Endothelial cell of umbilical vein (primary cell): Measurements from ENCODE around the gene GPR78. TPM values are rescaled to one million over a fixed set of nuclear protein-coding genes. Genes with fewer than 3 reads are reported as not detected.

ENCODE experiments used
- BruUV-seq: library from RNA; stranded (reverse); fragments of 400-500 nt; replicated peaks from 2 replicates; lab custom pipeline; 2021; lab: Mats Ljungman, UMichigan
- CTCF ChIA-PET: fragments of 300-600, 350-600 bp; sonication (Branson Sonifier 250); formaldehyde crosslinking; loops from one replicate; lab custom pipeline; 2021; ENCODE audit warnings: antibody characterized with exemption, inconsistent platforms; lab: Charles Lee
- POLR2A ChIA-PET: fragments of 300-600, 350-600 bp; sonication (Branson Sonifier 250); formaldehyde crosslinking; loops from one replicate; lab custom pipeline; 2021; ENCODE audit warnings: antibody characterized with exemption, inconsistent platforms; lab: Charles Lee
- DNase-seq: peaks from one replicate; pipeline ENCODE4 v3.0.0-alpha.2; 2011; ENCODE audit warnings: low read depth, low spot score
- FAIRE-seq: peaks from 2 replicates; lab custom pipeline; 2011; peaks lifted over from hg19 to GRCh38; lab: Jason Lieb, UNC
- H2AFZ ChIP-seq: 2 replicates; pipeline ENCODE4 v1.6.0; 2012; ENCODE audit warnings: low read depth, low read length, control low read depth, inconsistent platforms
- H3K27ac ChIP-seq: 2 replicates; pipeline ENCODE4 v1.5.1; 2011; ENCODE audit warnings: low read depth, mild to moderate bottlenecking, control low read depth, low read length, moderate library complexity; ENCODE audit not compliant: insufficient read depth
- H3K27me3 ChIP-seq, 2 experiments: 2 replicates each; pipeline versions ENCODE4 v1.6.0 to v1.6.1; 2011; ENCODE audit warnings: low read length in 2 of 2, mixed read lengths in 1 of 2; ENCODE audit not compliant: control insufficient read depth in 2 of 2, insufficient read depth in 2 of 2
- H3K36me3 ChIP-seq, 2 experiments: 2 replicates in 1 of 2; 3 replicates in 1 of 2; pipeline ENCODE4 v1.5.1; 2011; ENCODE audit warnings: low read length in 2 of 2, mild to moderate bottlenecking in 1 of 2, moderate library complexity in 1 of 2; ENCODE audit not compliant: control insufficient read depth in 2 of 2, insufficient read depth in 2 of 2; ENCODE audit errors: extremely low read depth in 1 of 2
- H3K4me1 ChIP-seq: 3 replicates; pipeline ENCODE4 v1.5.1; 2011; ENCODE audit warnings: mild to moderate bottlenecking, low read length; ENCODE audit not compliant: control insufficient read depth, insufficient read depth; ENCODE audit errors: extremely low read depth
- H3K4me2 ChIP-seq: 2 replicates; pipeline ENCODE4 v1.6.1; 2011; ENCODE audit warnings: low read length, control low read depth, mixed read lengths; ENCODE audit not compliant: insufficient read depth
- H3K4me3 ChIP-seq, 3 experiments: fragments of 200-600 bp in 1 of 3; sonication (generic), shearing (Covaris generic) in 1 of 3; replicated peaks in 1 of 3; 2 replicates each; pipeline ENCODE4 v1.5.1; 2011 to 2016; ENCODE audit warnings: control low read depth in 3 of 3, low read length in 3 of 3, mild to moderate bottlenecking in 2 of 3, inconsistent platforms in 1 of 3, low read depth in 1 of 3, moderate library complexity in 1 of 3; ENCODE audit not compliant: insufficient read depth in 1 of 3
- H3K79me2 ChIP-seq: 2 replicates; pipeline ENCODE4 v1.6.0; 2012; ENCODE audit warnings: low read length, inconsistent platforms; ENCODE audit not compliant: control insufficient read depth, insufficient read depth
- H3K9ac ChIP-seq: replicated peaks from 2 replicates; pipeline ENCODE3; 2011; ENCODE audit warnings: low read length, control low read depth; ENCODE audit not compliant: insufficient read depth; ENCODE audit errors: extremely low read depth
- H3K9me1 ChIP-seq: replicated peaks from 3 replicates; pipeline ENCODE4 v1.6.0; 2011; ENCODE audit warnings: mild to moderate bottlenecking, low read length; ENCODE audit not compliant: control insufficient read depth, insufficient read depth; ENCODE audit errors: extremely low read depth
- H3K9me3 ChIP-seq: replicated peaks from 2 replicates; pipeline ENCODE4 v1.5.1; 2012; ENCODE audit warnings: low read length, inconsistent platforms; ENCODE audit not compliant: control insufficient read depth, insufficient read depth
- H4K20me1 ChIP-seq: replicated peaks from 2 replicates; pipeline ENCODE3; 2011; ENCODE audit warnings: mild to moderate bottlenecking, low read length; ENCODE audit not compliant: control insufficient read depth, insufficient read depth; ENCODE audit errors: extremely low read depth
- EZH2 ChIP-seq: IDR thresholded peaks from 2 replicates; pipeline ENCODE4 v1.6.1; 2012; ENCODE audit warnings: borderline replicate concordance, low read depth, mild to moderate bottlenecking, moderate library complexity, low read length, inconsistent platforms; ENCODE audit not compliant: severe bottlenecking
- FOS ChIP-seq: IDR thresholded peaks from 2 replicates; pipeline ENCODE4 v1.6.1; 2011; ENCODE audit warnings: mild to moderate bottlenecking, low read length, moderate library complexity, borderline replicate concordance; ENCODE audit not compliant: insufficient read depth
- GATA2 ChIP-seq: IDR thresholded peaks from 2 replicates; pipeline ENCODE4 v1.7.0; 2011; ENCODE audit warnings: low read depth, mild to moderate bottlenecking, moderate library complexity, mixed read lengths, low read length; ENCODE audit not compliant: insufficient read length, insufficient read depth
- JUN ChIP-seq: IDR thresholded peaks from 2 replicates; pipeline ENCODE4 v1.6.1; 2011; ENCODE audit warnings: borderline replicate concordance, low read depth; ENCODE audit not compliant: insufficient read length, insufficient read depth
- MYC ChIP-seq: IDR thresholded peaks from one replicate; pipeline ENCODE4 v1.6.1; 2011; ENCODE audit warnings: mild to moderate bottlenecking, low read depth, low read length
- POLR2A ChIP-seq: IDR thresholded peaks from 2 replicates; pipeline ENCODE4 v1.6.1; 2012; ENCODE audit warnings: low read depth, mild to moderate bottlenecking, control low read depth, low read length
- POLR2AphosphoS5 ChIP-seq: IDR thresholded peaks from 2 replicates; pipeline ENCODE4 v1.6.1; 2012; ENCODE audit warnings: low read depth, mild to moderate bottlenecking, control low read depth, low read length, moderate library complexity; ENCODE audit not compliant: insufficient read depth
- dilution Hi-C: fragments of 300-500 bp; cut with MboI; formaldehyde crosslinking; loops from one replicate; pipeline ENCODE4 v1.15.0; 2019; ENCODE audit warnings: low sequenced_read_pairs; ENCODE audit not compliant: extremely low pct_ligation_motif_present
- intact Hi-C: fragments of 100-400 bp; cut with micrococcal nuclease; formaldehyde crosslinking; loops from one replicate; pipeline ENCODE4 v1.10.0; 2022
- polyA plus RNA-seq, 4 experiments: library from polyadenylated mRNA; depleted of rRNA in 3 of 4; stranded (reverse) in 3 of 4; unstranded in 1 of 4; fragments of >200 nt; gene quantifications; 2 replicates each; pipeline versions ENCODE4 v1.2.1 to v1.2.3, GENCODE V29; 2011 to 2012; ENCODE audit warnings: missing spikeins in 1 of 4
- total RNA-seq: library from RNA; stranded (reverse); gene quantifications from 2 replicates; pipeline ENCODE4 v1.2.3, GENCODE V29; 2021
- TF ChIP-seq, protein P1 (sequence below), 2 donors: IDR thresholded peaks; 1 replicate in 1 of 2; 2 replicates in 1 of 2; pipeline ENCODE4 v1.5.1; 2011; ENCODE audit warnings: low read length in 2 of 2, mild to moderate bottlenecking in 2 of 2, moderate library complexity in 2 of 2, control low read depth in 1 of 2, inconsistent platforms in 1 of 2, low read depth in 1 of 2; ENCODE audit not compliant: insufficient read depth in 1 of 2; ENCODE audit errors: extremely low read depth in 1 of 2
- TF ChIP-seq, protein P2 (sequence below): IDR thresholded peaks from 2 replicates; pipeline ENCODE4 v1.6.1; 2011; ENCODE audit not compliant: insufficient read depth, insufficient read length

Gene GPR78
- total and polyA plus RNA-seq, 2 donors (not counting 3 experiments of a cell fraction or from before 2014, with no cell fraction given): not detected

DNA sequence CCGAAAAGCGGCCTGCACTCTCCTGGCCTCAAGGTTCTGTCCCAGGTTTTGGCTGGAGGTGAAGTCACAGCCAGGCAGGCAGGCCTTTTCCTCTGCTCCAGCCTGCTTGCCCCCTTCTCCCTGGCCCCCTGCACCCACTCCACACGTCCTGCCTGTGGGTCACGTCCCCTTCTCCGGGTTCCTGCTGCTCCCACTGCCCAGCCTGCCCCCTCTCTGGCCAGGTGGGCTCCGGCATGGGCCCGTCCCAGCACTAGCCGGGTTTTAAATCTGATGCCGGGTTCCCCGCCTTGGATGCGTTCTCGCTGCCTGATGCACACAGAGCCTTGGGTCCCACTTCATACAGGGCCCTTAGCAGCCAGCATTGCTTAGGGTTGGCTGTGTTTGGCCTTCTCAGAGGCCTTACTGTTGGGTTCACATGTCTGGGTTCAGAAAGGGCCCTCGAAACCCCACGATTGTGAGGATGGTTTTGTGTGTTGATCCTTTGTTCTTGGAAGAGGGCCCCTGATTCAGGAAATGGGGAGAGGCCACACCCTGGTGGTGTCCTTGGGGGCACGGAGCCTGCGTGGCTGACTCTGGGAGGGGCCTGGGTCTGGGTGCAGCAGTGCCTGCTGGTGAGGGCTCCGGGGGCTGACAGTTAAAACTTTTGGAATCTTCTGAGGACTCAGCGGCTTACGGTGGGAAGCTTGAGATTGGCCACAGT, 18.3 kb downstream of the GPR78 start:
- Histone ChIP-seq H3K4me3 (no peak overlapping the region), H3K27ac (no peak overlapping the region), H3K27me3 (peaks cover 6% of the 10 kb centered on the region in 2 experiments), H4K20me1 (no peaks in the 10 kb centered on the region), H3K4me1 (no peaks in the 10 kb centered on the region), H3K36me3 (no peaks in the 10 kb centered on the region), H2AFZ (no peak overlapping the region), H3K9me3 (no peaks in the 10 kb centered on the region), H3K9ac (no peak overlapping the region), H3K4me2 (no peak overlapping the region), H3K79me2 (no peaks in the 10 kb centered on the region), H3K9me1 (no peaks in the 10 kb centered on the region)
- dilution Hi-C loops: no loop called here
- no peak for FAIRE-seq
- DNase-seq: no peak
- CTCF ChIA-PET: interaction anchor here (2.1 to 2.2 kb wide), 2 partner anchors 8 to 130 kb away, joined by 15 to 16 read pairs; no protein-coding TSS in a partner anchor
- TF ChIP-seq GATA2 (no peak), POLR2A (no peak), FOS (no peak), JUN (no peak), EZH2 (no peak), MYC (no peak), POLR2AphosphoS5 (no peak)
- TF ChIP-seq, protein P1, sequence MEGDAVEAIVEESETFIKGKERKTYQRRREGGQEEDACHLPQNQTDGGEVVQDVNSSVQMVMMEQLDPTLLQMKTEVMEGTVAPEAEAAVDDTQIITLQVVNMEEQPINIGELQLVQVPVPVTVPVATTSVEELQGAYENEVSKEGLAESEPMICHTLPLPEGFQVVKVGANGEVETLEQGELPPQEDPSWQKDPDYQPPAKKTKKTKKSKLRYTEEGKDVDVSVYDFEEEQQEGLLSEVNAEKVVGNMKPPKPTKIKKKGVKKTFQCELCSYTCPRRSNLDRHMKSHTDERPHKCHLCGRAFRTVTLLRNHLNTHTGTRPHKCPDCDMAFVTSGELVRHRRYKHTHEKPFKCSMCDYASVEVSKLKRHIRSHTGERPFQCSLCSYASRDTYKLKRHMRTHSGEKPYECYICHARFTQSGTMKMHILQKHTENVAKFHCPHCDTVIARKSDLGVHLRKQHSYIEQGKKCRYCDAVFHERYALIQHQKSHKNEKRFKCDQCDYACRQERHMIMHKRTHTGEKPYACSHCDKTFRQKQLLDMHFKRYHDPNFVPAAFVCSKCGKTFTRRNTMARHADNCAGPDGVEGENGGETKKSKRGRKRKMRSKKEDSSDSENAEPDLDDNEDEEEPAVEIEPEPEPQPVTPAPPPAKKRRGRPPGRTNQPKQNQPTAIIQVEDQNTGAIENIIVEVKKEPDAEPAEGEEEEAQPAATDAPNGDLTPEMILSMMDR (IDR thresholded peaks at IDR 0.05; ENCODE audit: extremely low read depth in 1 of 2, insufficient read depth in 1 of 2, low read depth in 1 of 2, low read length in 2 of 2): no peak
- TF ChIP-seq, protein P2, sequence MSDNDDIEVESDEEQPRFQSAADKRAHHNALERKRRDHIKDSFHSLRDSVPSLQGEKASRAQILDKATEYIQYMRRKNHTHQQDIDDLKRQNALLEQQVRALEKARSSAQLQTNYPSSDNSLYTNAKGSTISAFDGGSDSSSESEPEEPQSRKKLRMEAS: no peak
- intact Hi-C loops: loop anchor here (10.0 kb wide), 1 partner anchor 334 kb away; the partner anchor contains the start of gene HTRA3
- POLR2A ChIA-PET: no interaction called here
- BruUV-seq: no TSS peak
